A673 (cell line): ENCODE results near the gene SMARCA4. TPM values are rescaled to one million over a fixed set of nuclear protein-coding genes. Genes with fewer than 3 reads are reported as not detected.

Source experiments
- BruUV-seq: library from RNA; stranded (reverse); fragments of 400-500 nt; replicated peaks from 2 replicates; lab custom pipeline; 2021; lab: Mats Ljungman, UMichigan
- CTCF ChIA-PET: fragments of 300-600 bp; sonication (Branson Sonifier 250); formaldehyde crosslinking; loops from one replicate; lab custom pipeline; 2022; ENCODE audit warnings: antibody characterized with exemption; lab: Charles Lee
- POLR2A ChIA-PET: fragments of 300-600 bp; sonication (Branson Sonifier 250); formaldehyde crosslinking; loops from one replicate; lab custom pipeline; 2022; ENCODE audit warnings: antibody characterized with exemption; ENCODE audit not compliant: low non-redundant PET; lab: Charles Lee
- DNase-seq: peaks from one replicate; pipeline ENCODE4 v3.0.0-alpha.2; 2015; ENCODE audit warnings: low spot score
- H3K27ac ChIP-seq: fragments of 200-600 bp; sonication (generic); 2 replicates; pipeline ENCODE4 v1.5.1; 2016; ENCODE audit warnings: mixed run types, low read depth, mild to moderate bottlenecking, mixed read lengths, antibody characterized with exemption, low read length; ENCODE audit not compliant: poor library complexity, severe bottlenecking
- H3K27me3 ChIP-seq: fragments of 200-600 bp; sonication (generic); replicated peaks from 2 replicates; pipeline ENCODE4 v1.6.1; 2017; ENCODE audit warnings: mixed run types, low read depth, mild to moderate bottlenecking, mixed read lengths, antibody characterized with exemption, low read length; ENCODE audit not compliant: insufficient read depth, poor library complexity
- H3K36me3 ChIP-seq: fragments of 200-600 bp; sonication (generic); 2 replicates; pipeline ENCODE4 v1.6.1; 2016; ENCODE audit warnings: mixed run types, mild to moderate bottlenecking, mixed read lengths, antibody characterized with exemption, low read length; ENCODE audit not compliant: insufficient read depth, poor library complexity, severe bottlenecking
- H3K4me1 ChIP-seq: fragments of 200-600 bp; sonication (generic); 2 replicates; pipeline ENCODE4 v1.6.1; 2017; ENCODE audit warnings: mixed run types, mild to moderate bottlenecking, mixed read lengths, antibody characterized with exemption, low read length; ENCODE audit not compliant: insufficient read depth, poor library complexity, severe bottlenecking
- H3K4me3 ChIP-seq: fragments of 200-600 bp; sonication (generic); 2 replicates; pipeline ENCODE4 v1.5.1; 2016; ENCODE audit warnings: low read depth, mixed run types, mild to moderate bottlenecking, mixed read lengths, low read length; ENCODE audit not compliant: poor library complexity, severe bottlenecking
- H3K9me3 ChIP-seq: fragments of 200-600 bp; sonication (generic); 2 replicates; pipeline ENCODE4 v1.6.1; 2016; ENCODE audit warnings: mixed run types, low read depth, mild to moderate bottlenecking, mixed read lengths, antibody characterized with exemption, low read length; ENCODE audit not compliant: poor library complexity, severe bottlenecking
- EZH2 ChIP-seq: fragments of 200-600 bp; sonication (generic); IDR thresholded peaks from 2 replicates; pipeline ENCODE4 v1.6.1; 2017; ENCODE audit warnings: borderline replicate concordance, low read depth, mild to moderate bottlenecking, mixed read lengths, antibody characterized with exemption, low read length; ENCODE audit not compliant: poor library complexity, severe bottlenecking
- intact Hi-C: fragments of 100-400 bp; cut with micrococcal nuclease; formaldehyde crosslinking; loops from one replicate; pipeline ENCODE4 v1.10.0; 2022; ENCODE audit not compliant: unreplicated experiment
- total RNA-seq: library from RNA; stranded (reverse); gene quantifications from 2 replicates; pipeline ENCODE4 v1.2.3, GENCODE V29; 2021
- TF ChIP-seq, protein P1 (sequence below): fragments of 300-800, 200-600 bp; sonication (generic); conservative IDR thresholded peaks from 2 replicates; pipeline ENCODE4 v1.5.1; 2017; ENCODE audit warnings: low read depth, mild to moderate bottlenecking, antibody characterized with exemption, low read length, moderate library complexity, mixed read lengths

SMARCA4 gene
- total RNA-seq, 1 experiment from 2014 or later: 307 TPM

DNA sequence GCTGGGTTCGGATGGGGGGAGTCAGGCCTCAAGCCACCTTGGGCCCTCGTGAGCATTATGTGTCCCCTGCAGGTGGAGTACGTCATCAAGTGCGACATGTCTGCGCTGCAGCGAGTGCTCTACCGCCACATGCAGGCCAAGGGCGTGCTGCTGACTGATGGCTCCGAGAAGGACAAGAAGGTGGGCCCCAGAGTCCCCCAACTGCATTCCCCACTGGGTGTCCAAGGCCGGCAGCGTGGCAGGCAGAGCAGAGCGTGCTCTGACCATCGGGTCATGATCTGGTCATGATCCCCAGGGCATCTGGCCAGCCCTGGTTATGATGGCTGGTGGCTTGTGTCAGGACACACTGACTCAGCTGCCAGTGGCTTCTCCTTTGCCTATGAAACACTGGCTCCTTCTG lies 63.4 kb downstream of the SMARCA4 start:
- Histone ChIP-seq H3K36me3 (peaks cover 96% of the 10 kb centered on the region), H3K9me3 (no peaks in the 10 kb centered on the region), H3K27ac (no peak overlapping the region), H3K4me3 (no peak overlapping the region), H3K4me1 (no peaks in the 10 kb centered on the region), H3K27me3 (no peaks in the 10 kb centered on the region)
- BruUV-seq: no TSS peak
- intact Hi-C loops: no loop called here
- DNase-seq: no peak
- TF ChIP-seq, protein P1, sequence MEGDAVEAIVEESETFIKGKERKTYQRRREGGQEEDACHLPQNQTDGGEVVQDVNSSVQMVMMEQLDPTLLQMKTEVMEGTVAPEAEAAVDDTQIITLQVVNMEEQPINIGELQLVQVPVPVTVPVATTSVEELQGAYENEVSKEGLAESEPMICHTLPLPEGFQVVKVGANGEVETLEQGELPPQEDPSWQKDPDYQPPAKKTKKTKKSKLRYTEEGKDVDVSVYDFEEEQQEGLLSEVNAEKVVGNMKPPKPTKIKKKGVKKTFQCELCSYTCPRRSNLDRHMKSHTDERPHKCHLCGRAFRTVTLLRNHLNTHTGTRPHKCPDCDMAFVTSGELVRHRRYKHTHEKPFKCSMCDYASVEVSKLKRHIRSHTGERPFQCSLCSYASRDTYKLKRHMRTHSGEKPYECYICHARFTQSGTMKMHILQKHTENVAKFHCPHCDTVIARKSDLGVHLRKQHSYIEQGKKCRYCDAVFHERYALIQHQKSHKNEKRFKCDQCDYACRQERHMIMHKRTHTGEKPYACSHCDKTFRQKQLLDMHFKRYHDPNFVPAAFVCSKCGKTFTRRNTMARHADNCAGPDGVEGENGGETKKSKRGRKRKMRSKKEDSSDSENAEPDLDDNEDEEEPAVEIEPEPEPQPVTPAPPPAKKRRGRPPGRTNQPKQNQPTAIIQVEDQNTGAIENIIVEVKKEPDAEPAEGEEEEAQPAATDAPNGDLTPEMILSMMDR: no peak
- no peak for TF ChIP-seq EZH2
- CTCF ChIA-PET: no interaction called here
- POLR2A ChIA-PET: no interaction called here

DNA sequence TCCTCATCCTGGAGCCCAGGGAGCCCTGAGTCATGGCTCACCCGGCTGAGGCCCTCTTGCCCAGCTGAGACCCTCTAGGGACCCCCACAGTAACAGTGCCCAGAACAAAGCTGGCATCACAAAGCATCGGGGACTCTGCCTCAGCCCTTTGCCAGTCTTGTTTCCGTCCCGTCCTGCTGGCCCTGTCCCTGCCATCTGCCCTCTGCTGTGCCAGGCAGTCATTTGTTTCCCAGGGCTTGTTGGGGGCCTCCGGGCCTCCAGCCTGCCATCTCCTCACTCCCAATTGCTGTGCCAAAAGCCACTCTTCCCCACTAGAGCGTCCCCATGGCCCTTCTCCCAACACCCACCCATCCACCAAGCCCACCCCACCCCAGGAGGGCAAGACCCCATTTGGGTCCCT lies 64.2 kb downstream of the SMARCA4 start:
- Histone ChIP-seq H3K27ac (no peak overlapping the region), H3K36me3 (peaks cover 94% of the 10 kb centered on the region), H3K9me3 (no peaks in the 10 kb centered on the region), H3K4me1 (no peaks in the 10 kb centered on the region), H3K4me3 (no peak overlapping the region), H3K27me3 (no peaks in the 10 kb centered on the region)
- ChIA-PET POLR2A (no interaction called here), CTCF (no interaction called here)
- BruUV-seq: no TSS peak
- intact Hi-C loops: no loop called here
- no peak for DNase-seq
- TF ChIP-seq, protein P1: no peak
- TF ChIP-seq EZH2: no peak

DNA sequence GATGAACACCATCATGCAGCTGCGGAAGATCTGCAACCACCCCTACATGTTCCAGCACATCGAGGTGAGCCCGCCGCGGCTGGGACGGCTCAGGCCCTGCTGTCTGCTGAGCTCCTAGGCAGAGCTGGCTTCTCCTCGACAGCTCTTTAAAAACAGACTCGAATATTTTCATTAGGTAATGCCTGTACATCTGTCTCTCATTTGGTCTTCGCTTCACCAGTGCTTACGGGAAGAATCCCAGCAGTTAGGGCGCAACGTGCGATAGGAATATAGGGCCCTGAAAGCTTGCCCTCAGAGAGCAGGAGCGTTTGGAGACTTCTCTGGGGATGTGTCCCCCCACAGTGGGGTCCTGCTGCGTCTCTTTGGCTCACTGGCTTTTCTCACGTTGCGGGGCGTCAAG lies 64.6 kb downstream of the SMARCA4 start:
- ChIA-PET CTCF (no interaction called here), POLR2A (no interaction called here)
- Histone ChIP-seq H3K27ac (no peak overlapping the region), H3K4me3 (no peak overlapping the region), H3K9me3 (no peaks in the 10 kb centered on the region), H3K27me3 (no peaks in the 10 kb centered on the region), H3K4me1 (no peaks in the 10 kb centered on the region), H3K36me3 (peaks cover 94% of the 10 kb centered on the region)
- BruUV-seq: no TSS peak
- no peak for DNase-seq
- TF ChIP-seq, protein P1: no peak
- TF ChIP-seq EZH2: no peak
- intact Hi-C loops: no loop called here
